H1 (cell line): ENCODE measurements around the gene CDH20.

Source experiments
- BRCA1 ChIP-seq: IDR thresholded peaks from 2 replicates; pipeline ENCODE4 v1.6.1; 2012; ENCODE audit warnings: low read depth, low read length, improper control_type of control experiment
- EZH2 ChIP-seq: fragments of 200-600 bp; sonication (generic); IDR thresholded peaks from 2 replicates; pipeline ENCODE4 v1.7.1; 2012; ENCODE audit warnings: low read depth, mild to moderate bottlenecking, moderate library complexity, low read length, inconsistent platforms; ENCODE audit not compliant: severe bottlenecking
- HDAC2 ChIP-seq, 2 experiments: fragments of 300-600 bp in 1 of 2; sonication (generic) in 1 of 2; IDR thresholded peaks; 2 replicates each; pipeline ENCODE4 v1.6.1; 2011 to 2012; ENCODE audit warnings: low read depth in 2 of 2, low read length in 2 of 2, mild to moderate bottlenecking in 2 of 2, moderate library complexity in 2 of 2, borderline replicate concordance in 1 of 2, inconsistent platforms in 1 of 2
- POLR2A ChIP-seq, 2 experiments: IDR thresholded peaks; 1 replicate in 1 of 2; 2 replicates in 1 of 2; pipeline ENCODE4 v1.6.1; 2011; ENCODE audit warnings: low read depth in 2 of 2, low read length in 2 of 2, mild to moderate bottlenecking in 2 of 2; ENCODE audit errors: control extremely low read depth in 1 of 2
- YY1 ChIP-seq: IDR thresholded peaks from 2 replicates; pipeline ENCODE4 v1.6.1; 2011; ENCODE audit warnings: low read depth, mild to moderate bottlenecking, low read length
- TF ChIP-seq, protein P1 (sequence below), 3 experiments: IDR thresholded peaks; 1 replicate in 2 of 3; 2 replicates in 1 of 3; pipeline versions ENCODE4 v1.5.1 to v1.6.1; 2011; ENCODE audit warnings: low read length in 3 of 3, mild to moderate bottlenecking in 3 of 3, inconsistent platforms in 2 of 3, low read depth in 1 of 3, moderate library complexity in 1 of 3; ENCODE audit not compliant: insufficient read depth in 1 of 3; ENCODE audit errors: control extremely low read depth in 1 of 3
- TF ChIP-seq, protein P2 (sequence below): IDR thresholded peaks from 2 replicates; pipeline ENCODE4 v1.6.1; 2012; ENCODE audit warnings: inconsistent platforms
- TF ChIP-seq, protein P3 (sequence below): IDR thresholded peaks from 2 replicates; pipeline ENCODE4 v1.6.1; 2011; ENCODE audit warnings: low read length, improper control_type of control experiment

DNA sequence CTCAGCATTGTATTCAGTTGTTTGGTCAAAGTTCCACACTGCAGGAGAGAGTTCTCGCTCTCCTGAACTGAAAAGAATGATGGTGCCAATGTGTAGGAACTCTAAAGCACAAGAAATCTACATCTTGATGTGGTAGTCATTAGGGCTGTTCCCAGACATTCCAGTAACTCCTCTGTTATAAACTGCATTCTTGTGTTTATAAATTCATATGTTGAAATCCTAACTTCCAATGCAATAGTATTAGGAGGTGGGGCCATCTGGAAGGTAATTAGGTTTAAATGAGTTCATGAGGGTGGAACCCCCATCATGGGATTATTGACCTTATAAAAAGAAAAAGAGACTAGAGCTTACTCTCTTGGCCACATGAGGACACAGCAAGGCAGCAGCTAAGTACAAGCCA, 239.6 kb downstream of the CDH20 start:
- TF ChIP-seq, protein P1, sequence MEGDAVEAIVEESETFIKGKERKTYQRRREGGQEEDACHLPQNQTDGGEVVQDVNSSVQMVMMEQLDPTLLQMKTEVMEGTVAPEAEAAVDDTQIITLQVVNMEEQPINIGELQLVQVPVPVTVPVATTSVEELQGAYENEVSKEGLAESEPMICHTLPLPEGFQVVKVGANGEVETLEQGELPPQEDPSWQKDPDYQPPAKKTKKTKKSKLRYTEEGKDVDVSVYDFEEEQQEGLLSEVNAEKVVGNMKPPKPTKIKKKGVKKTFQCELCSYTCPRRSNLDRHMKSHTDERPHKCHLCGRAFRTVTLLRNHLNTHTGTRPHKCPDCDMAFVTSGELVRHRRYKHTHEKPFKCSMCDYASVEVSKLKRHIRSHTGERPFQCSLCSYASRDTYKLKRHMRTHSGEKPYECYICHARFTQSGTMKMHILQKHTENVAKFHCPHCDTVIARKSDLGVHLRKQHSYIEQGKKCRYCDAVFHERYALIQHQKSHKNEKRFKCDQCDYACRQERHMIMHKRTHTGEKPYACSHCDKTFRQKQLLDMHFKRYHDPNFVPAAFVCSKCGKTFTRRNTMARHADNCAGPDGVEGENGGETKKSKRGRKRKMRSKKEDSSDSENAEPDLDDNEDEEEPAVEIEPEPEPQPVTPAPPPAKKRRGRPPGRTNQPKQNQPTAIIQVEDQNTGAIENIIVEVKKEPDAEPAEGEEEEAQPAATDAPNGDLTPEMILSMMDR (IDR thresholded peaks at IDR 0.05; ENCODE audit: control extremely low read depth in 1 of 3, insufficient read depth in 1 of 3, low read depth in 1 of 3, low read length in 3 of 3) = no peak
- TF ChIP-seq, protein P2, sequence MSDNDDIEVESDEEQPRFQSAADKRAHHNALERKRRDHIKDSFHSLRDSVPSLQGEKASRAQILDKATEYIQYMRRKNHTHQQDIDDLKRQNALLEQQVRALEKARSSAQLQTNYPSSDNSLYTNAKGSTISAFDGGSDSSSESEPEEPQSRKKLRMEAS = no peak
- no peak for TF ChIP-seq BRCA1
- TF ChIP-seq, protein P3, sequence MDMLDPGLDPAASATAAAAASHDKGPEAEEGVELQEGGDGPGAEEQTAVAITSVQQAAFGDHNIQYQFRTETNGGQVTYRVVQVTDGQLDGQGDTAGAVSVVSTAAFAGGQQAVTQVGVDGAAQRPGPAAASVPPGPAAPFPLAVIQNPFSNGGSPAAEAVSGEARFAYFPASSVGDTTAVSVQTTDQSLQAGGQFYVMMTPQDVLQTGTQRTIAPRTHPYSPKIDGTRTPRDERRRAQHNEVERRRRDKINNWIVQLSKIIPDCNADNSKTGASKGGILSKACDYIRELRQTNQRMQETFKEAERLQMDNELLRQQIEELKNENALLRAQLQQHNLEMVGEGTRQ = no peak
- TF ChIP-seq HDAC2 (IDR thresholded peaks at IDR 0.05; ENCODE audit: borderline replicate concordance in 1 of 2, low read depth in 2 of 2, low read length in 2 of 2) = no peak
- no peak for TF ChIP-seq POLR2A (IDR thresholded peaks at IDR 0.05; ENCODE audit: control extremely low read depth in 1 of 2, low read depth in 2 of 2, low read length in 2 of 2)
- no peak for TF ChIP-seq YY1
- TF ChIP-seq EZH2 = no peak
